Ishikawa (cell line): Measurements from ENCODE around the gene DUSP16.

ENCODE experiments used
- CEBPB ChIP-seq: IDR thresholded peaks from 2 replicates; pipeline ENCODE4 v1.6.1; 2012
- CREB1 ChIP-seq: IDR thresholded peaks from 2 replicates; pipeline ENCODE4 v1.6.1; 2012; ENCODE audit warnings: low read depth
- EGR1 ChIP-seq: IDR thresholded peaks from 2 replicates; pipeline ENCODE4 v1.6.1; 2012
- EP300 ChIP-seq: IDR thresholded peaks from 2 replicates; pipeline ENCODE4 v1.6.1; 2012; ENCODE audit warnings: borderline replicate concordance
- FOXM1 ChIP-seq: IDR thresholded peaks from 2 replicates; pipeline ENCODE4 v1.6.1; 2012; ENCODE audit warnings: low read depth, borderline replicate concordance
- NFIC ChIP-seq: IDR thresholded peaks from 2 replicates; pipeline ENCODE4 v1.6.1; 2012
- RAD21 ChIP-seq: IDR thresholded peaks from 2 replicates; pipeline ENCODE4 v1.6.1; 2012; ENCODE audit warnings: low read depth
- TAF1 ChIP-seq: IDR thresholded peaks from 2 replicates; pipeline ENCODE4 v1.6.1; 2012; ENCODE audit warnings: low read depth, mild to moderate bottlenecking
- TCF12 ChIP-seq: IDR thresholded peaks from 2 replicates; pipeline ENCODE4 v1.6.1; 2012; ENCODE audit warnings: low read depth
- TEAD4 ChIP-seq: IDR thresholded peaks from 2 replicates; pipeline ENCODE4 v1.6.1; 2012
- YY1 ChIP-seq: IDR thresholded peaks from 2 replicates; pipeline ENCODE4 v1.6.1; 2012; ENCODE audit warnings: low read depth
- ZBTB7A ChIP-seq: IDR thresholded peaks from 2 replicates; pipeline ENCODE4 v1.6.1; 2012; ENCODE audit warnings: low read depth
- TF ChIP-seq, protein P1 (sequence below): IDR thresholded peaks from 2 replicates; pipeline ENCODE4 v1.6.1; 2012; ENCODE audit warnings: low read depth, mild to moderate bottlenecking
- TF ChIP-seq, protein P2 (sequence below): IDR thresholded peaks from 2 replicates; pipeline ENCODE4 v1.6.1; 2012
- TF ChIP-seq, protein P3 (sequence below): IDR thresholded peaks from 2 replicates; pipeline ENCODE4 v1.6.1; 2012

DUSP16 gene

DNA sequence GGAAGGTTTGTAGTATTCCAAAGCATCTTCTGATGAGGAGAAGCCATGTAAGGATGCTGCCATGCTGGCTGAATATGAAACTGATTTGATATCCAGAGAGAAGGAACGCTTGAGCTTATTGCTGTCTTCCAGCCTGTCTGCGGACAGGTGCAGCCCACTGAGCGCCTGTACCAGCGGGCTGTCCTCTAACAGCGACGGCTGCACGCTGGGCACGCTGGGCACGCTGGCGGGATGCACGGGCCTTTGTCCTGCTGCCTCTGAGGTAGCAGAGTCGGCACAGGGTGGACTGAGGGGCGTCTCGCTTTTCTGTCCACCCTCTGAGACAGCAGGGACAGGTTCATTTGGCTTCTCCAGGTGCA is 85.2 kb downstream of the DUSP16 start:
- TF ChIP-seq, protein P1, sequence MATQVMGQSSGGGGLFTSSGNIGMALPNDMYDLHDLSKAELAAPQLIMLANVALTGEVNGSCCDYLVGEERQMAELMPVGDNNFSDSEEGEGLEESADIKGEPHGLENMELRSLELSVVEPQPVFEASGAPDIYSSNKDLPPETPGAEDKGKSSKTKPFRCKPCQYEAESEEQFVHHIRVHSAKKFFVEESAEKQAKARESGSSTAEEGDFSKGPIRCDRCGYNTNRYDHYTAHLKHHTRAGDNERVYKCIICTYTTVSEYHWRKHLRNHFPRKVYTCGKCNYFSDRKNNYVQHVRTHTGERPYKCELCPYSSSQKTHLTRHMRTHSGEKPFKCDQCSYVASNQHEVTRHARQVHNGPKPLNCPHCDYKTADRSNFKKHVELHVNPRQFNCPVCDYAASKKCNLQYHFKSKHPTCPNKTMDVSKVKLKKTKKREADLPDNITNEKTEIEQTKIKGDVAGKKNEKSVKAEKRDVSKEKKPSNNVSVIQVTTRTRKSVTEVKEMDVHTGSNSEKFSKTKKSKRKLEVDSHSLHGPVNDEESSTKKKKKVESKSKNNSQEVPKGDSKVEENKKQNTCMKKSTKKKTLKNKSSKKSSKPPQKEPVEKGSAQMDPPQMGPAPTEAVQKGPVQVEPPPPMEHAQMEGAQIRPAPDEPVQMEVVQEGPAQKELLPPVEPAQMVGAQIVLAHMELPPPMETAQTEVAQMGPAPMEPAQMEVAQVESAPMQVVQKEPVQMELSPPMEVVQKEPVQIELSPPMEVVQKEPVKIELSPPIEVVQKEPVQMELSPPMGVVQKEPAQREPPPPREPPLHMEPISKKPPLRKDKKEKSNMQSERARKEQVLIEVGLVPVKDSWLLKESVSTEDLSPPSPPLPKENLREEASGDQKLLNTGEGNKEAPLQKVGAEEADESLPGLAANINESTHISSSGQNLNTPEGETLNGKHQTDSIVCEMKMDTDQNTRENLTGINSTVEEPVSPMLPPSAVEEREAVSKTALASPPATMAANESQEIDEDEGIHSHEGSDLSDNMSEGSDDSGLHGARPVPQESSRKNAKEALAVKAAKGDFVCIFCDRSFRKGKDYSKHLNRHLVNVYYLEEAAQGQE: no peak
- TF ChIP-seq, protein P2, sequence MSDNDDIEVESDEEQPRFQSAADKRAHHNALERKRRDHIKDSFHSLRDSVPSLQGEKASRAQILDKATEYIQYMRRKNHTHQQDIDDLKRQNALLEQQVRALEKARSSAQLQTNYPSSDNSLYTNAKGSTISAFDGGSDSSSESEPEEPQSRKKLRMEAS: no peak
- TF ChIP-seq CEBPB (no peak), CREB1 (no peak), TAF1 (no peak), TCF12 (no peak), NFIC (no peak), FOXM1 (no peak), YY1 (no peak), EGR1 (no peak), TEAD4 (no peak)
- TF ChIP-seq, protein P3, sequence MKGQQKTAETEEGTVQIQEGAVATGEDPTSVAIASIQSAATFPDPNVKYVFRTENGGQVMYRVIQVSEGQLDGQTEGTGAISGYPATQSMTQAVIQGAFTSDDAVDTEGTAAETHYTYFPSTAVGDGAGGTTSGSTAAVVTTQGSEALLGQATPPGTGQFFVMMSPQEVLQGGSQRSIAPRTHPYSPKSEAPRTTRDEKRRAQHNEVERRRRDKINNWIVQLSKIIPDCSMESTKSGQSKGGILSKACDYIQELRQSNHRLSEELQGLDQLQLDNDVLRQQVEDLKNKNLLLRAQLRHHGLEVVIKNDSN: no peak

DNA sequence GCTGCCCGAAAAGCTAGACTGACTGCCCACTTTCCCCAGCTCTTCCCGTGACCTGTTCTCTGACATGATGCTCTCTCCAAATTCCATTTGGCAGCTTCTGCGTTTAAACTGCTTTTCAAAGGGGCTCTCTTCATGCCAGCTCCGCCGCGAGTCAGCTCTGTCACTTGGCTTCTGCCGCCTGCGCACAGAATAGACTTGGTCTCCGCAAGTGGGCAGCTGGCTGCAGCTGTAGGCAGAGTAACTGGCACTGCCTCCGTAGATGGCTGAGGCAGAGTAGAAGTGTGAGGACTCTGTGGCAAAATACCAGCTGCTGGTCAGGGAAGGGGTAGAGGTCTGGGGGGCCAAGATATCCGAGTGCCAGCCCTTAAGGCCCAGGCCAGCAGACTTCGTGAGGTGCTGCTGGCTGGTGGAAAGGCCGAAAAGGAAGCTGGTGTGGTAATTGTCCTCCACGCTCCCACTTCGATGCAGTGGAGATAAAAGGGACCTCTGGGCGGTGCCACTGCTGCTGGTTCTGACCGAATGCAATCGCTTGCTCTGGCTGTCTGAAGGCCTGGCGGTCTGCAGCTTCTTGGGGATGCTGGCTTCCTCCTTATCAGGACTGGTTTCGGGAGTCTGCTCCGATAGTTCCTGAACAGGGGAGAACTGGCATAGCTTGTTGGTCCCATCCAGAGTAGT is 85.7 kb downstream of the DUSP16 start:
- TF ChIP-seq TCF12 (no peak), TEAD4 (no peak), RAD21 (no peak), CREB1 (no peak), FOXM1 (no peak), YY1 (no peak), EP300 (no peak), TAF1 (no peak), ZBTB7A (no peak), EGR1 (no peak), NFIC (no peak)
- TF ChIP-seq, protein P3: no peak
- TF ChIP-seq, protein P2: no peak

DNA sequence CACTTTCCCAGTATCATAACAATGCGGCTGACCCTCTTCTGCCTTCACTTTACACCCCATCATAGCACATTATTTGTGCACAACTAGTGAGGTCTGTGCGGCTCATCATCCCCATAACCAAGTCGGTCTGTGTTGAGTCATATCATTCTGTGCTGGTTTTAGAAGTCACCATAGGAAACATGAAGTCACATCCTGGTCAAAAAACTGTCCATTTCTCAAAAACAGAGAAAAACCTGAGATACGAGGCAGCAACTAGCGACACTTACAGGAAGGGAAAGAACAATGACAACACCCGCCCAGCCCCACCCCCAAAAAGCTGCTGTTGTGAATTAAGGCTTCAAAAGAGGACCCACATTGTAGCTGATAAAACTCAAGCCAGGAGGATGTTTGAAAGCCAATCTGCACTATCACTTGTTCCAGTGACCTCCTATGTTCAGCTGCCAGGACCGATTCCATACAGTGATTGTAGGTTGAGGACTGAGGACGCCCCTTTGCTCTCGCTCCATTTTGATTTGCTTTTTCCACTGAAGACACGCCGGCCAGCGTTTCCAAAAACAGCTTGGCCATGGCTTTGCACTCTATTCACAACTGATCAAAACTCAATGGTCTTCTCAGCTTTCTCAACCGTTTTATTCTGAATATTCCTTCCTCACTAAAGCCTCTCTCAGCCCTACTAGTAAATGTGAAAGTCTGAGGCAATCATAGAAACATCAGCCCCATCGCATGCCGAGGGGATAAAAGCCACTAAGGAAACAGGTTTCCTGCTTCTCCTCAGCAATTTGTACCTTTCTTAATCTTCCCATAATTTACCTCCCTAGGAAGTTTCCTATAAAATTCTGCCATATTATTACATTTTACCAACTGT is 87.5 kb downstream of the DUSP16 start:
- TF ChIP-seq YY1 (no peak), FOXM1 (no peak), EP300 (no peak), NFIC (no peak), TCF12 (no peak), EGR1 (no peak), CEBPB (no peak), TAF1 (no peak), TEAD4 (no peak)
- TF ChIP-seq, protein P2: no peak

DNA sequence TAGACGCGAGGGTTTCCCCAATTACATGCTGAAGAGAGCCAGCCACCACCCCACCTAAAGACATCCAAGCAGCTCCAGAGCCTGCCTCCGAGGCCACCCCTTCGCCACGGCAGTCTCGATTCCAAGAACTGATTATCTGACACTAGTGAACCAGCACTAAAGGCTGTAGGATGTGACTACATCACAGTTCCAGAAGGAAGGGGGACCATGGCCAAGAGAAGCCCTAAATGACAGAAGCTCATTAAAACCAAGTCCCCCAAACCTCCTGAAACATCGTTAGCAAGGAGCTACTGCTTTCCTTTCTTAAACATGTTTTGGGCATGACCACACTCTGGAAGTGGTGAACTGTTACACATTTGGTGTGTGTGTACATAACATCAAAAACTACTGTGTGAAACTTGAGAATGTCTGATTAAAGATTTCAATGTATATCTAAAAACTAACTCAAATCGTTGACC is 88.2 kb downstream of the DUSP16 start:
- no peak for TF ChIP-seq TEAD4
- no peak for TF ChIP-seq TCF12
- TF ChIP-seq EGR1: no peak
- TF ChIP-seq TAF1: no peak
- TF ChIP-seq EP300: no peak
- TF ChIP-seq FOXM1: no peak
- TF ChIP-seq, protein P1: no peak
- TF ChIP-seq CEBPB: no peak
- TF ChIP-seq YY1: no peak
- TF ChIP-seq CREB1: no peak
- TF ChIP-seq, protein P3: no peak
- TF ChIP-seq ZBTB7A: no peak
- no peak for TF ChIP-seq NFIC

DNA sequence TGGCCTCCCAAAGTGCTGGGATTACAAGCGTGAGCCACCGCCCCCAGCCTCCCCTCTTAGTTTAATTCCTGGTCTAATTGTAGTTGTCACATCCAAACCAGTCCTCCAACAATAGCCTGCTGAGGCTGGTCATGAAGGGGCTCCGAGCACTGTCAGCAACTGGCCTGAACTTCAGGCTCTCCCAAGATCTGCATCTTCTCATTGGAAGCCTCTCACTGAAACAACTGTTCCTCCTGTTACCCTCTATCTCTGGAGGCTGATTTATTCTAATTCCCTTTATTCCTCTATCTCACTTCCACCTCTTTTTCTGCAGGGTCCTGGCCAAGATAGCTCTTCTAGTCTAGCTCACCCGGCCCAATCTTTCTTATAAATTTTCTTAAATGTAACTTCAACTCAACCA is 89.4 kb downstream of the DUSP16 start:
- no peak for TF ChIP-seq ZBTB7A
- TF ChIP-seq EP300: no peak
- TF ChIP-seq CREB1: no peak
- TF ChIP-seq TEAD4: no peak
- TF ChIP-seq TCF12: no peak
- TF ChIP-seq YY1: no peak
- no peak for TF ChIP-seq FOXM1
- TF ChIP-seq NFIC: no peak
- TF ChIP-seq CEBPB: no peak
- TF ChIP-seq, protein P3: no peak
- no peak for TF ChIP-seq RAD21
- TF ChIP-seq, protein P2: no peak
- no peak for TF ChIP-seq EGR1
- TF ChIP-seq TAF1: no peak
